Articular chondrocyte of knee joint (primary cell): ENCODE results near the gene KRTAP4-7. TPM values are rescaled to one million over a fixed set of nuclear protein-coding genes. Genes with fewer than 3 reads are reported as not detected.

ENCODE experiments used
- total RNA-seq: library from RNA; depleted of rRNA; stranded (reverse); fragments of >200 nt; gene quantifications from 2 replicates; pipeline ENCODE4 v1.2.3, GENCODE V29; 2012

The KRTAP4-7 gene
- total RNA-seq: not detected in 2 replicates

DNA sequence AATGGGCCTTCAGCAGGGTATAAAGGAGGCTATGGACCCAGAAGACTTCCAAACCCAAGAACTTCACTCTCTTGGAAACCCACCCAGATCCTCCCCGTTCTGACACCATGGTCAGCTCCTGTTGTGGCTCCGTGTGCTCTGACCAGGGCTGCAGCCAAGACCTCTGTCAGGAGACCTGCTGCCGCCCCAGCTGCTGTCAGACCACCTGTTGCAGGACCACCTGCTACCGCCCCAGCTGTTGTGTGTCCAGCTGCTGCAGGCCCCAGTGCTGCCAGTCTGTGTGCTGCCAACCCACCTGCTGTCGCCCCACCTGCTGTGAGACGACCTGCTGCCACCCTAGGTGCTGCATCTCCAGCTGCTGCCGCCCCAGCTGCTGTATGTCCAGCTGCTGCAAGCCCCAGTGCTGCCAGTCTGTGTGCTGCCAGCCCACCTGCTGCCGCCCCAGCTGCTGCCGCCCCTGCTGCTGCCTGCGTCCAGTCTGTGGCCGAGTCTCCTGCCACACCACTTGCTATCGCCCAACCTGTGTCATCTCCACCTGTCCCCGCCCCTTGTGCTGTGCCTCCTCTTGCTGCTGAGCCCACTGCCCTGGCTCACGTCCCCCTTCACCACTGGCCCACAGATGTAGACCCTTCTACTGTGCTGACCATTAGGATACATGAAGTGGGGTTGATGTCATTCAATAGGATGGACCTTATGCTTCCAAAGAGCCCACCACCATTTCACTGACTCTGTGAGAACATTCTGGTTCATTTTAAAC lies at the start of gene KRTAP4-7:
KRTAP4-7 (plus strand) TSS at position 51 of the 757 bp plus-strand sequence; CDS start at position 108, 57 bp downstream.

DNA sequence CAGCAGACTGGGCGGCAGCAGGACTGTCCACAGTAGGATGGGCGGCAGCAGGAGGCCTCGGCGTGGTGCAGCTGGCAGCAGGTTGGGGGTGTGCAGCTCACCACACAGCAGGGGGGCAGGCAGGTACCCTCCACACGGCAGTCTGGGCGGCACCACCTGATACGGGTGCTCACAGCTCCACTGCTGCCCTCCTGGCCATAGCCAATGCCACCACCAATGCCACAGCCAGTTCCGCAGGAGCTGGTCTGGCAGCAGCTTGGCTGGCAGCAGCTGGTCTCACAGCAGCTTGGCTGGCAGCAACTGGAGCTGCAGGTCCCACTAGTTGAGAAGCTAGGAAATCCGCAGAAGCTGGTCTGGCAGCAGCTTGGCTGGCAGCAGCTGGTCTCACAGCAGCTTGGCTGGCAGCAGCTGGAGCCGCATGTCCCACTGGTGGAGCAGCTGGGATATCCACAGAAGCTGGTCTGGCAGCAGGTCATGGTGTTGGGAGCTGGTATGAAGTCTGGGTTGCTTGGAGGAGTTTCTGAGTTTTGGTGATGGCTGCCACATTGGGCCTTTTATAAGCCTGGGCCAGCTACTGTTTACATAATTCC lies 49.5 kb upstream of the KRTAP4-7 start, which contains the start of gene KRTAP1-3:
KRTAP1-3 (minus strand) TSS at position 529 of the 590 bp plus-strand sequence; CDS start at position 476, 53 bp downstream.

DNA sequence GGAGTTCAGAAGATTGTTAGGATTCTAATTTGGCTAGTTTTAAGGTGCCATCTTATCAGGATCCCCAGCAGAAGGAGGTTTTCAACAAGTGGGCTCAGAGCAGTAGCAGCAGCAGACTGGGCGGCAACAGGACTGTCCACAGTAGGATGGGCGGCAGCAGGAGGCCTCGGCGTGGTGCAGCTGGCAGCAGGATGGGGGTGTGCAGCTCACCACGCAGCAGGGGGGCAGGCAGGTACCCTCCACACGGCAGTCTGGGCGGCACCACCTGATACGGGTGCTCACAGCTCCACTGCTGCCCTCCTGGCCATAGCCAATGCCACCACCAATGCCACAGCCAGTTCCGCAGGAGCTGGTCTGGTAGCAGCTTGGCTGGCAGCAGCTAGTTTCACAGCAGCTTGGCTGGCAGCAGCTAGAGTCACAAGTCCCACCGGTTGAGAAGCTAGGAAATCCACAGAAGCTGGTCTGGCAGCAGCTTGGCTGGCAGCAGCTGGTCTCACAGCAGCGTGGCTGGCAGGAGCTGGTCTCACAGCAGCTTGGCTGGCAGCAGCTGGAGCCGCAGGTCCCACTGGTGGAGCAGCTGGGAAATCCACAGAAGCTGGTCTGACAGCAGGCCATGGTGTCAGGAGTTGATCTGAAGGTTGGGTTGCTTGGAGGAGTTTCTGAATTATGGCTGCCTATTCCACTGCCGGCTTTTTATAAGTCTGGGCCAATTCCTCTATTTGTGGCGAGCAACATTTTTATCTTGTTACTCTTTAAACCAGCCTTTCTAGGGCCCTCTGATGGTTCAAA lies 43.0 kb upstream of the KRTAP4-7 start, which contains the start of gene KRTAP1-1:
KRTAP1-1 (minus strand) TSS at position 668 of the 789 bp plus-strand sequence; CDS start at position 615, 53 bp downstream.

DNA sequence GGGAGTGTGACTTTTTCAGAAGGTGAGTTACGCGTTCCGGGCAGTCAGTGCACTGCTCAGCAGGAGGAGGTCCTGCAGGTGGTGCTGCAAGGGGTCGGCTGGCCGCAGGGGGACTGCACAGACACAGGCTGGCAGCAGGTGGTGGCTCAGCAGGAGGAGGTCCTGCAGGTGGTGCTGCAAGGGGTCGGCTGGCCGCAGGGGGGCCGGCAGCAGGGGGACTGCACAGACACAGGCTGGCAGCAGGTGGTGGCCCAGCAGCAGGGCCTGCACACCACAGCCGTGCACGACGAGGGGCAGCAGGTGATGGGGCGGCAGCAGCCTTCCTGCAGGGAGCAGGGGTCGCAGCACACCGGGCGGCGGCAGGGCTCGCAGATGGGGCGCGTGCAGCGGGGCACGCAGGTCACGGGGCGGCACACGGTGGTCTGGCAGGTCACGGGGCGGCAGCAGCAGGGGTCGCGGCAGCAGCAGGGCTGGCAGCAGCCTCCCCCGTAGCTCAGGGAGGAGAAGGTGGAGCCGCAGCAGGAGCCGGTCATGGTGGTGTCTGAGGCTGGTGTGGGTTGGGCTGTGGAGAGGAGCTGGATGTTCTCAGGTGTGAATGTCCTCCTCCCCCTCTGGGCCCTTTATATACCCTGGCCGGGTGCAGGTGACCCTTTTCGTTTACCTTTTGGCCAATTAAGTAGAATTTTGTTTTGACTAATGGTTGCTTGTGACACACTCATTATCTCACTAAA lies 37.0 kb upstream of the KRTAP4-7 start, which contains the start of gene KRTAP2-1:
KRTAP2-1 (minus strand) TSS at position 582 of the 731 bp plus-strand sequence; CDS start at position 533, 49 bp downstream.

DNA sequence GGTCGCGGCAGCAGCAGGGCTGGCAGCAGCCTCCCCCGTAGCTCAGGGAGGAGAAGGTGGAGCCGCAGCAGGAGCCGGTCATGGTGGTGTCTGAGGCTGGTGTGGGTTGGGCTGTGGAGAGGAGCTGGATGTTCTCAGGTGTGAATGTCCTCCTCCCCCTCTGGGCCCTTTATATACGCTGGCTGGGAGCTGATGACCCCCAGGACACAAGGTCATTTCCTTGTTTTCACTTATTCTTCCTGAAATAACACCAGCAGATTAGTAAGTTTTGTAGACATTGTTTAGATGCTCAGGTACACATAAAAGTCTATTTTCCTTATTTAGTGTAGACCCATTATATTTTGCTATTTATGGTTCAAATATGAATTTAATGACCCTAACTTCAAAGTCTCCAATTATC lies 28.8 kb upstream of the KRTAP4-7 start, which contains the start of gene KRTAP2-2:
KRTAP2-2 (minus strand) TSS at position 101 of the 400 bp plus-strand sequence; CDS start at position 82, 19 bp downstream.

DNA sequence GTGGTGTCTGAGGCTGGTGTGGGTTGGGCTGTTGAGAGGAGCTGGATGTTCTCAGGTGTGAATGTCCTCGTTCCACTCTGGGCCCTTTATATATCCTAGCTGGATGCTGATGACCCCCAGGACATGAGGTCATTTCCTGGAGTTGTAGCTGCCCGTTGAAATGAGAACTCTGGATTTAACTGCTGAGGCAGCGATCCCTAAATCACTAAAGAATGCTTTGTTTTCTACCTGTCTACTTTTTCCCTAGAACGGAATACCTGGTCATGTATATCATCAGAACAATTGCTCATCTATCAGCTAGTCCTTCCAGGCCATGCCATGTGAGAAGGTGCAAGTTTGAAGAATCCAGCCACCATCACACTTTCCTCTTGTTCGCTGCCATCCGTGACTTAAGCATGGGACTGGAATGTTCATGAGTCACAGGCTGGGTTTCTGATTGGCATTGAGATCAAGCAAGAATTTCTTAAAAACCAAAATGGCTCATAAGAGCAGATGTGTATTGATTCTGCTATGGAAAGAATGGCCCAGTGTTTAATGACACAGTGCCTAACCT lies 23.8 kb upstream of the KRTAP4-7 start, which contains the start of gene KRTAP2-3:
KRTAP2-3 (minus strand) TSS at position 63 of the 553 bp plus-strand sequence. CDS start 64 bp downstream, outside the sequence.

DNA sequence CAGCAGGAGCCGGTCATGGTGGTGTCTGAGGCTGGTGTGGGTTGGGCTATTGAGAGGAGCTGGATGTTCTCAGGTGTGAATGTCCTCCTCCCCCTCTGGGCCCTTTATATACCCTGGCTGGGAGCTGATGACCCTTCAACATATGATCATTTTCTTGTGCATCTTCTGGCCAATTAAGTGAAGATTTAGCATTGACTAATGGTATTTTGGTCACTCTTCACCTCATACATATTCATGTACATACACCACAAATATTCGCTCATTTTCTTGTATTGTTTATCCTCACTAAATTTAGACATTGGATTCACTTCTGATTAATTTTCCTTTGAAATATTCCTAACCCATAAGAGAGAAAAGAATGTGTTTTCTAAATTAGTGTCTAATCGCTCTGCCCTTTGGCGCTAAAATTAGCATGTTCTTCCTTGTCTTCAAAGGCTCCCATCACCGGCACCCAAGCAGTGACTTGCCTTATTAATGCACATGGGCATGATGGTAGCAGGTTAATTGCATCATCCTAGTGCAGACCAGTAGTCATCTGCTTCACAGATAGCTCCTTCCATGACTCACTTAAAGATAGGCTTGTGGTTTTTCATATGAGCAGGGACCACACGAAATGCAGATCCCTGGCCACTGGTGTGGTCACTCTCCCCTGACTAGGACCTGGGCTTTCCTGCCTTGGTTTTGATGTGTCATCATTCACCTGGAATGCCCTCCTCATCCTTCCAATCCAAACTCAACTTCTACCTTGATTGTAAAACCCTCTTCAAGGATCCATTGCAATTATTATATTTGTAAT lies 17.9 kb upstream of the KRTAP4-7 start, which contains the start of gene KRTAP2-4:
KRTAP2-4 (minus strand) TSS at position 51 of the 796 bp plus-strand sequence; CDS start at position 17, 34 bp downstream.

DNA sequence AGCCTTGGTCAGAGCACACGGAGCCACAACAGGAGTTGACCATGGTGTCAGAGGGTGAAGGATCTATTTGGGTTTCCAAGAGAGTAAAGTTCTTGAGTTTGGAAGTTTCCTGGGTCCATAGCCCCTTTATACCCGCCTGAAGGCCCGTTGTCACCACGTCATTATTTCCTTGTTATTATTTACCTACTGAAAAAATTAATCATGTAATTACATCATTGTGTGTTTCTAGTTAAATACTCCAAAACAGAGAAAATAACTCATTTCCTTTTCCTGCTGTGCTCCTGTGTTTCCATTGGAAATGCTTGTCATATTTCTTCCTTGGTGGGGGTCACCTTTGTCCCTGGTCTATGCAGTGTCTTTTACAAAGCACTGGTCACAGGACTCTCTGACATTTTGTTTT lies 14.1 kb downstream of the KRTAP4-7 start, which contains the start of gene KRTAP4-8:
KRTAP4-8 (minus strand) TSS at position 101 of the 400 bp plus-strand sequence; CDS start at position 43, 58 bp downstream.

DNA sequence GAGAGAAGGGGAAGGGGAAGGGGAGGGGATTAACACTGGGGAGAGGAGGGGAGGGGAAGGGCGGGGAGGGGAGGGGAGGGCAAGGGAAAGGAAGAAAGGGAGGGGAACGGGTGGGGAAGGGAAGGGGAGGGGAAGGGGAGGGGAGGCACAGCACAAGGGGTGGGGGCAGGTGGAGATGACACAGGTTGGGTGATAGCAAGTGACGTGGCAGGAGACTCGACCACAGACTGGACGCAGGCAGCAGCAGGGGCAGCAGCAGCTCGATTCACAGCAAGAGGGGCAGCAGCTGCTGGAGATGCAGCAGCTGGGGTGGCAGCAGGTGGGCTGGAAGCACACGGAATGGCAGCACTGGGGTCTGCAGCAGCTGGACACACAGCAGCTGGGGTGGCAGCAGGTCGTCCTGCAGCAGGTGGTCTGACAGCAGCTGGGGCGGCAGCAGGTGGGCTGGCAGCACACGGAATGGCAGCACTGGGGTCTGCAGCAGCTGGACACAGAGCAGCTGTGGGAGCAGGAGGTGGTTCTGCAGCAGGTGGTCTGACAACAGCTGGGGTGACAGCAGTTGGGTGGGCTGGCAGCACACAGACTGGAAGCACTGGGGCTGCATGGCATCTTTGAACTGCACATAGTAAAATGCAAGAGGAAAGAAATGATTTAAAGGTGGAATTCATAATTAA lies 17.8 kb downstream of the KRTAP4-7 start, which contains the start of gene KRTAP4-16:
KRTAP4-16 (minus strand) TSS at position 624 of the 674 bp plus-strand sequence; CDS start at position 624, 0 bp downstream.

DNA sequence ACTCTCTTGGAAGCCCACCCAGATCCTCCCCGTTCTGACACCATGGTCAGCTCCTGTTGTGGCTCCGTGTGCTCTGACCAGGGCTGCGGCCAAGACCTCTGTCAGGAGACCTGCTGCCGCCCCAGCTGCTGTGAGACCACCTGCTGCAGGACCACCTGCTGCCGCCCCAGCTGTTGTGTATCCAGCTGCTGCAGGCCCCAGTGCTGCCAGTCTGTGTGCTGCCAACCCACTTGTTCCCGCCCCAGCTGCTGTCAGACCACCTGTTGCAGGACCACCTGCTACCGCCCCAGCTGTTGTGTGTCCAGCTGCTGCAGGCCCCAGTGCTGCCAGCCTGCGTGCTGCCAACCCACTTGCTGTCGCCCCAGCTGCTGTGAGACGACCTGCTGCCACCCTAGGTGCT lies 21.4 kb downstream of the KRTAP4-7 start, which contains the start of gene KRTAP4-9:
KRTAP4-9 (plus strand) TSS at position 43 of the 400 bp plus-strand sequence; CDS start at position 43, 0 bp downstream.

DNA sequence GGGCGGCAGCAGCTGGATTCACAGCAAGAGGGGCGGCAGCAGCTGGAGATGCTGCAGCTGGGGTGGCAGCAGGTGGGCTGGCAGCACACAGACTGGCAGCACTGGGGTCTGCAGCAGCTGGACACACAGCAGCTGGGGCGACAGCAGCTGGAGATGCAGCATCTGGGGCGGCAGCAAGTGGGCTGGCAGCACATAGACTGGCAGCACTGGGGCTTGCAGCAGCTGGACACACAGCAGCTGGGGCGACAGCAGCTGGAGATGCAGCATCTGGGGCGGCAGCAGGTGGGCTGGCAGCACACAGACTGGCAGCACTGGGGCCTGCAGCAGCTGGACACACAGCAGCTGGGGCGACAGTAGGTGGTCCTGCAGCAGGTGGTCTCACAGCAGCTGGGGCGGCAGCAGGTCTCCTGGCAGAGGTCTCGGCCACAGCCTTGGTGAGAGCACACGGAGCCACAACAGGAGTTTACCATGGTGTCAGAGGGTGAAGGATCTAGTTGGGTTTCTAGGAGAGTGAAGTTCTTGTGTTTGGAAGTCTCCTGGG lies 34.0 kb downstream of the KRTAP4-7 start, which contains the start of gene KRTAP4-11:
KRTAP4-11 (minus strand) TSS at position 528 of the 541 bp plus-strand sequence; CDS start at position 470, 58 bp downstream.

DNA sequence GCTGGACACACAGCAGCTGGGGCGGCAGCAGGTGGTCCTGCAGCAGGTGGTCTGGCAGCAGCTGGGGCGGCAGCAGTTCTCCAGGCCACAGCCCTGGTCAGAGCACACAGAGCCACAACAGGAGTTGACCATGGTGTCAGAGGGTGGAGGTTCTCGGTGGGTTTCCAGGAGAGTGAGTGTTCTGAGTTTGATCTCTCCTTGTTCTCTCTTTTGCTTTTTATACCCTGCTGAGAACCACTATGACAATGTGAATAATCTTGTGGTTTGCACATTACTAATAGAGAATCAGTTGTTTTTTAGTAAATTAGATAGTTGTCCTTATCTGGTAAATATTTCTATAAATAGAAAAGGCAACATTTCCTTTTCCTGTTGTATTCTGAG lies 40.0 kb downstream of the KRTAP4-7 start, which contains the start of gene KRTAP4-12:
KRTAP4-12 (minus strand) TSS at position 192 of the 381 bp plus-strand sequence; CDS start at position 132, 60 bp downstream.

Other genes starting within 250 kb of the KRTAP4-7 start
- not detected in 2 replicates for gene KRT12, start 216.9 kb upstream of the KRTAP4-7 start, total RNA-seq
- gene KRT20, start 198.9 kb upstream of the KRTAP4-7 start, total RNA-seq: not detected in 2 replicates
- gene KRT23, start 146.5 kb upstream of the KRTAP4-7 start, total RNA-seq: 0.39 and 0.43 TPM in 2 replicates
- not detected in 2 replicates for gene KRT39, start 117.2 kb upstream of the KRTAP4-7 start, total RNA-seq
- not detected in 2 replicates for gene KRT40, start 99.8 kb upstream of the KRTAP4-7 start, total RNA-seq
- not detected in 2 replicates for gene KRTAP3-3, start 90.0 kb upstream of the KRTAP4-7 start, total RNA-seq
- not detected in 2 replicates for gene KRTAP3-2, start 84.2 kb upstream of the KRTAP4-7 start, total RNA-seq
- not detected in 2 replicates for gene KRTAP3-1, start 75.0 kb upstream of the KRTAP4-7 start, total RNA-seq
- gene KRTAP1-5, start 56.9 kb upstream of the KRTAP4-7 start, total RNA-seq: 1.3 and 11.6 TPM in 2 replicates
- not detected in 2 replicates for gene KRTAP1-4, start 54.0 kb upstream of the KRTAP4-7 start, total RNA-seq
- gene KRTAP1-3, start 49.3 kb upstream of the KRTAP4-7 start, total RNA-seq: not detected in 2 replicates
- not detected in 2 replicates for gene KRTAP1-1, start 42.7 kb upstream of the KRTAP4-7 start, total RNA-seq
- not detected in 2 replicates for gene KRTAP2-1, start 36.8 kb upstream of the KRTAP4-7 start, total RNA-seq
- not detected in 2 replicates for gene KRTAP2-2, start 28.9 kb upstream of the KRTAP4-7 start, total RNA-seq
- 0.26 and 1.1 TPM in 2 replicates for gene KRTAP2-3, start 24.0 kb upstream of the KRTAP4-7 start, total RNA-seq
- gene KRTAP2-4, start 18.3 kb upstream of the KRTAP4-7 start, total RNA-seq: not detected in 2 replicates
- not detected in 2 replicates for gene KRTAP4-8, start 14.0 kb downstream of the KRTAP4-7 start, total RNA-seq
- not detected in 2 replicates for gene KRTAP4-16, start 18.1 kb downstream of the KRTAP4-7 start, total RNA-seq
- gene KRTAP4-9, start 21.2 kb downstream of the KRTAP4-7 start, total RNA-seq: not detected in 2 replicates
- gene KRTAP4-11, start 34.2 kb downstream of the KRTAP4-7 start, total RNA-seq: not detected in 2 replicates
- gene KRTAP4-12, start 40.0 kb downstream of the KRTAP4-7 start, total RNA-seq: not detected in 2 replicates
- not detected in 2 replicates for gene KRTAP4-6, start 56.4 kb downstream of the KRTAP4-7 start, total RNA-seq
- gene KRTAP4-5, start 65.7 kb downstream of the KRTAP4-7 start, total RNA-seq: not detected in 2 replicates
- not detected in 2 replicates for gene KRTAP4-4, start 76.6 kb downstream of the KRTAP4-7 start, total RNA-seq
- not detected in 2 replicates for gene KRTAP4-3, start 84.1 kb downstream of the KRTAP4-7 start, total RNA-seq
- gene KRTAP4-2, start 94.1 kb downstream of the KRTAP4-7 start, total RNA-seq: not detected in 2 replicates
- gene KRTAP4-1, start 100.8 kb downstream of the KRTAP4-7 start, total RNA-seq: not detected in 2 replicates
- gene KRTAP9-1, start 105.7 kb downstream of the KRTAP4-7 start, total RNA-seq: not detected in 2 replicates
- gene KRTAP9-2, start 142.5 kb downstream of the KRTAP4-7 start, total RNA-seq: not detected in 2 replicates
- not detected in 2 replicates for gene KRTAP9-3, start 148.3 kb downstream of the KRTAP4-7 start, total RNA-seq
- gene KRTAP9-8, start 153.8 kb downstream of the KRTAP4-7 start, total RNA-seq: not detected in 2 replicates
- gene KRTAP9-4, start 165.5 kb downstream of the KRTAP4-7 start, total RNA-seq: not detected in 2 replicates
- not detected in 2 replicates for gene KRTAP9-9, start 171.2 kb downstream of the KRTAP4-7 start, total RNA-seq
- gene KRTAP9-6, start 181.2 kb downstream of the KRTAP4-7 start, total RNA-seq: not detected in 2 replicates
- gene KRTAP9-7, start 191.5 kb downstream of the KRTAP4-7 start, total RNA-seq: not detected in 2 replicates
- gene KRTAP29-1, start 218.7 kb downstream of the KRTAP4-7 start, total RNA-seq: not detected in 2 replicates
- not detected in 2 replicates for gene KRTAP16-1, start 225.2 kb downstream of the KRTAP4-7 start, total RNA-seq
- gene KRTAP17-1, start 231.6 kb downstream of the KRTAP4-7 start, total RNA-seq: not detected in 2 replicates